Measurements from ENCODE around the gene PPP1R3F. TPM values are rescaled to one million over a fixed set of nuclear protein-coding genes. Genes with fewer than 3 reads are reported as not detected.

Gene PPP1R3F
- total and polyA plus RNA-seq, 2 donors from 2014 or later = 4.5 to 5.1 TPM

DNA sequence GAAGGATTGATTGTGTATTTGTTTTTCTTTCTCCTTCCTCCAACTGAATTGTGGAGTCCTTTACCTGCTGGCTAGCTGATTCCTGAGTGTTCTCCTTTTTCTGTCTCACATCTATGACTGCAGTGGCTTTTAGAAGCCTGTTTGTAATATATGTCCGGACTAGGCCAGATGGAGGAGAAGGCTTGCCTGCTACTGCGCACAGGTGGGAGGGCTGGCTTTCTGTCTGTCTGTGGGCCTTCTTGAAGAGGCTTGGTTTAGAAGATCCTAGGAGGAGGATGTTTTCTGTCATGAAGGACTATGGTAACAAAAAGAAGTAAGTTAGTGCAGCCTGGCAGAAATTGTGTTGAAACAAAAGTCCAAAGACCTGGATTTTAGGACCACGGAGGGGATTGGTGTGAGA lies 8.5 kb downstream of the PPP1R3F start:
- no peak for DNase-seq
- H3K36me3 ChIP-seq (ENCODE audit: control insufficient read depth in 2 of 3, insufficient read depth in 3 of 3, low read length in 3 of 3) = no peaks in the 10 kb centered on the region
- H3K9ac ChIP-seq (ENCODE audit: low read length in 3 of 3) = no peak overlapping the region
- intact Hi-C loops (cut with DNase I) = no loop called here
- H3K4me1 ChIP-seq (ENCODE audit: control insufficient read depth in 2 of 3, insufficient read depth in 2 of 3, low read depth in 1 of 3, low read length in 3 of 3) = peaks cover 0 to 7% (median 5%) of the 10 kb centered on the region in 3 donors
- H3K27me3 ChIP-seq (ENCODE audit: control insufficient read depth, insufficient read depth, low read length) = no peaks in the 10 kb centered on the region
- H3K27ac ChIP-seq (ENCODE audit: low read depth in 2 of 2, low read length in 2 of 2) = no peak overlapping the region
- no peak overlapping the region for H3K4me3 ChIP-seq (ENCODE audit: low read length in 3 of 3)
- FAIRE-seq = no peak
- H3K9me3 ChIP-seq (ENCODE audit: control insufficient read depth in 2 of 3, insufficient read depth in 1 of 3, low read length in 3 of 3) = no peaks in the 10 kb centered on the region
- TF ChIP-seq, protein P1, sequence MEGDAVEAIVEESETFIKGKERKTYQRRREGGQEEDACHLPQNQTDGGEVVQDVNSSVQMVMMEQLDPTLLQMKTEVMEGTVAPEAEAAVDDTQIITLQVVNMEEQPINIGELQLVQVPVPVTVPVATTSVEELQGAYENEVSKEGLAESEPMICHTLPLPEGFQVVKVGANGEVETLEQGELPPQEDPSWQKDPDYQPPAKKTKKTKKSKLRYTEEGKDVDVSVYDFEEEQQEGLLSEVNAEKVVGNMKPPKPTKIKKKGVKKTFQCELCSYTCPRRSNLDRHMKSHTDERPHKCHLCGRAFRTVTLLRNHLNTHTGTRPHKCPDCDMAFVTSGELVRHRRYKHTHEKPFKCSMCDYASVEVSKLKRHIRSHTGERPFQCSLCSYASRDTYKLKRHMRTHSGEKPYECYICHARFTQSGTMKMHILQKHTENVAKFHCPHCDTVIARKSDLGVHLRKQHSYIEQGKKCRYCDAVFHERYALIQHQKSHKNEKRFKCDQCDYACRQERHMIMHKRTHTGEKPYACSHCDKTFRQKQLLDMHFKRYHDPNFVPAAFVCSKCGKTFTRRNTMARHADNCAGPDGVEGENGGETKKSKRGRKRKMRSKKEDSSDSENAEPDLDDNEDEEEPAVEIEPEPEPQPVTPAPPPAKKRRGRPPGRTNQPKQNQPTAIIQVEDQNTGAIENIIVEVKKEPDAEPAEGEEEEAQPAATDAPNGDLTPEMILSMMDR (IDR thresholded peaks at IDR 0.05; ENCODE audit: borderline replicate concordance, extremely low read depth, insufficient read depth) = no peak

DNA sequence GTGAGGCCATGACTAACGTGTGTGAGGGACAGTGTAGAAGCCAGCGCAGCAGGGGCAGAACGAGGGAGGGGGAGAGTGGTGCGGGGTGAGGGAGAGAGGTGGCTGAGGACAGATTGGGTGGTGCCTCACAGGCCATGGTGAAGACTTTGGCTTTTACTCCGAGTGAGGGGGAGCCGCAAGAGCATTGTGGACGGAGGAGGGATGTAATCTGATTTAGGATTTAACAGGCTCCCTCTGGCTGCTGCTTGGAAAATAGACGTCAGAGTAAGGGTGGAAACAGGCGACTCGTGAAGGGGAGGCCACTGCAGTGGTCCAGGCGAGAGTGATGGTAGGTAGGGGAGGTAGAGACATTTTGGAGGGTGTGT lies 13.0 kb downstream of the PPP1R3F start:
- DNase-seq (peak in 2 of 5 donors; percentile 42 to 63), FAIRE-seq (no peak)
- no peaks in the 10 kb centered on the region for H3K27me3 ChIP-seq (ENCODE audit: control insufficient read depth, insufficient read depth, low read length)
- no peak overlapping the region for H3K27ac ChIP-seq (ENCODE audit: low read depth in 2 of 2, low read length in 2 of 2)
- no peaks in the 10 kb centered on the region for H3K9me3 ChIP-seq (ENCODE audit: control insufficient read depth in 2 of 3, insufficient read depth in 1 of 3, low read length in 3 of 3)
- H3K4me1 ChIP-seq (ENCODE audit: control insufficient read depth in 2 of 3, insufficient read depth in 2 of 3, low read depth in 1 of 3, low read length in 3 of 3) = no peaks in the 10 kb centered on the region
- TF ChIP-seq, protein P1 (IDR thresholded peaks at IDR 0.05; ENCODE audit: borderline replicate concordance, extremely low read depth, insufficient read depth) = no peak
- H3K4me3 ChIP-seq (ENCODE audit: low read length in 3 of 3) = no peak overlapping the region
- H3K36me3 ChIP-seq (ENCODE audit: control insufficient read depth in 2 of 3, insufficient read depth in 3 of 3, low read length in 3 of 3) = no peaks in the 10 kb centered on the region
- H3K9ac ChIP-seq (ENCODE audit: low read length in 3 of 3) = no peak overlapping the region
- intact Hi-C loops (cut with DNase I) = no loop called here

DNA sequence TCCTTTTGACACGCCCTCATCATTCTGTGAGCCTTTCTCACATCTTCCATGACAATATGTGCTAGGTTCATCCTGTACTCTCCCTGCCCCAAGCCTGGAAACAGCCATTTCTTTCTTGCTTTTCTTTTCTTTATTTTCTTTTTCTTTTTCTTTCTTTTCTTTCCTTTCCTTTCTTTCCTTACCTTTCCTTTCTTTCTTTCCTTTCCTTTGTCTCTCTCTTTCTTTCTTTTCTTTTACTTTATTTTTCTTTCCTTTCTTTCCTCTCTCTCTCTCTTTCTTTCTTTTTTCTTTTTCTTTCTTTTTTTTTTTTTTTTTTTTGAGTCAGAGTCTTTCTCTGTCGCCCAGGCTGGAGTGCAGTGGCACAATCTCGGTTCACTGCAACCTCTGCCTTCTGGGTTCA lies 14.6 kb downstream of the PPP1R3F start:
- Histone ChIP-seq H3K9me3 (ENCODE audit: control insufficient read depth in 2 of 3, insufficient read depth in 1 of 3, low read length in 3 of 3) (no peaks in the 10 kb centered on the region), H3K36me3 (ENCODE audit: control insufficient read depth in 2 of 3, insufficient read depth in 3 of 3, low read length in 3 of 3) (no peaks in the 10 kb centered on the region), H3K27me3 (ENCODE audit: control insufficient read depth, insufficient read depth, low read length) (no peaks in the 10 kb centered on the region), H3K9ac (ENCODE audit: low read length in 3 of 3) (no peak overlapping the region), H3K4me3 (ENCODE audit: low read length in 3 of 3) (no peak overlapping the region), H3K4me1 (ENCODE audit: control insufficient read depth in 2 of 3, insufficient read depth in 2 of 3, low read depth in 1 of 3, low read length in 3 of 3) (no peaks in the 10 kb centered on the region), H3K27ac (ENCODE audit: low read depth in 2 of 2, low read length in 2 of 2) (no peak overlapping the region)
- intact Hi-C loops (cut with DNase I) = no loop called here
- FAIRE-seq (no peak), DNase-seq (no peak)
- TF ChIP-seq, protein P1 (IDR thresholded peaks at IDR 0.05; ENCODE audit: borderline replicate concordance, extremely low read depth, insufficient read depth) = no peak

- Histone ChIP-seq H3K4me1 (ENCODE audit: control insufficient read depth in 2 of 3, insufficient read depth in 2 of 3, low read depth in 1 of 3, low read length in 3 of 3) (no peaks in the 10 kb centered on the region), H3K27ac (ENCODE audit: low read depth in 2 of 2, low read length in 2 of 2) (no peak overlapping the region), H3K9ac (ENCODE audit: low read length in 3 of 3) (no peak overlapping the region), H3K36me3 (ENCODE audit: control insufficient read depth in 2 of 3, insufficient read depth in 3 of 3, low read length in 3 of 3) (no peaks in the 10 kb centered on the region), H3K4me3 (ENCODE audit: low read length in 3 of 3) (no peak overlapping the region), H3K9me3 (ENCODE audit: control insufficient read depth in 2 of 3, insufficient read depth in 1 of 3, low read length in 3 of 3) (no peaks in the 10 kb centered on the region), H3K27me3 (ENCODE audit: control insufficient read depth, insufficient read depth, low read length) (no peaks in the 10 kb centered on the region)
- FAIRE-seq = no peak
- DNase-seq = no peak
- intact Hi-C loops (cut with DNase I) = no loop called here
- TF ChIP-seq, protein P1 (IDR thresholded peaks at IDR 0.05; ENCODE audit: borderline replicate concordance, extremely low read depth, insufficient read depth) = no peak
These were observed 16.5 kb downstream of the PPP1R3F start for GRCh38 chrX:49286136-49286535.
